ENCODE data around the gene XPO6.
"Not testable (repeated sequence)": the region's sequence is repeated elsewhere in the genome, so short reads cannot be mapped to it uniquely, and the experiment has no call there.

The XPO6 gene

GRCh38 chr16:28130099-28131088 is 81.4 kb downstream of the XPO6 start:
- intact Hi-C loops (cut with DNase I) = no loop called here
- DNase-seq = no peak

GRCh38 chr16:28126684-28127620 is 84.8 kb downstream of the XPO6 start:
- no peak for DNase-seq
- intact Hi-C loops (cut with DNase I) = no loop called here

GRCh38 chr16:28125592-28125991 is 86.2 kb downstream of the XPO6 start:
- intact Hi-C loops (cut with DNase I) = no loop called here
- no peak for DNase-seq

- no peak for DNase-seq
- intact Hi-C loops (cut with DNase I) = no loop called here
Measured at GRCh38 chr16:28121527-28121926, 90.2 kb downstream of the XPO6 start.

GRCh38 chr16:28120754-28121153 is 91.0 kb downstream of the XPO6 start:
- no peak for DNase-seq
- intact Hi-C loops (cut with DNase I) = no loop called here

- DNase-seq = no peak
- intact Hi-C loops (cut with DNase I) = no loop called here
Measured at GRCh38 chr16:28118637-28119036, 93.1 kb downstream of the XPO6 start.

GRCh38 chr16:28117168-28117565 is 94.6 kb downstream of the XPO6 start:
- no peak for DNase-seq
- intact Hi-C loops (cut with DNase I) = no loop called here

GRCh38 chr16:28115866-28116265 is 95.9 kb downstream of the XPO6 start:
- intact Hi-C loops (cut with DNase I) = not testable (repeated sequence)

GRCh38 chr16:28112908-28113307 is 98.9 kb downstream of the XPO6 start:
- intact Hi-C loops (cut with DNase I) = no loop called here
- DNase-seq = no peak

More at GRCh38 chr16:28115866-28116265, 95.9 kb downstream of the XPO6 start:
- DNase-seq = not testable (repeated sequence)

- intact Hi-C loops (cut with DNase I) = no loop called here
Measured at GRCh38 chr16:28110977-28111376, 100.8 kb downstream of the XPO6 start.

GRCh38 chr16:28110479-28110878 is 101.3 kb downstream of the XPO6 start:
- no peak for DNase-seq
- intact Hi-C loops (cut with DNase I) = no loop called here

More at GRCh38 chr16:28110977-28111376, 100.8 kb downstream of the XPO6 start:
- no peak for DNase-seq

GRCh38 chr16:28110074-28110473 is 101.7 kb downstream of the XPO6 start:
- intact Hi-C loops (cut with DNase I) = no loop called here
- no peak for DNase-seq

GRCh38 chr16:28108590-28109247 is 103.0 kb downstream of the XPO6 start:
- no peak for DNase-seq
- intact Hi-C loops (cut with DNase I) = no loop called here

GRCh38 chr16:28107232-28107631 is 104.5 kb downstream of the XPO6 start:
- no peak for DNase-seq
- intact Hi-C loops (cut with DNase I) = no loop called here

- no peak for DNase-seq
- intact Hi-C loops (cut with DNase I) = no loop called here
Measured at GRCh38 chr16:28106467-28107215, 105.1 kb downstream of the XPO6 start.

- DNase-seq = no peak
- intact Hi-C loops (cut with DNase I) = no loop called here
Measured at GRCh38 chr16:28105954-28106353, 105.8 kb downstream of the XPO6 start.

- intact Hi-C loops (cut with DNase I) = no loop called here
- DNase-seq = no peak
Measured at GRCh38 chr16:28105297-28105696, 106.5 kb downstream of the XPO6 start.

- intact Hi-C loops (cut with DNase I) = no loop called here
Measured at GRCh38 chr16:28104404-28104803, 107.4 kb downstream of the XPO6 start.

More at GRCh38 chr16:28104404-28104803, 107.4 kb downstream of the XPO6 start:
- no peak for DNase-seq
